Mucosa of descending colon (tissue), 3 donors: ENCODE measurements around the gene TNS1. TPM values are rescaled to one million over a fixed set of nuclear protein-coding genes. Genes with fewer than 3 reads are reported as not detected.

Source experiments
- ATAC-seq: fragments of 200-7000 bp; cut with Tn5 transposase; one replicate; pipeline ENCODE4 v1.9.1; 2020; ENCODE audit warnings: mild to moderate bottlenecking, moderate library complexity
- DNase-seq, 3 donors: peaks; one replicate each; pipeline ENCODE4 v3.0.0-alpha.2; 2020
- H3K36me3 ChIP-seq: fragments of 200-600 bp; one replicate; pipeline ENCODE4 v1.8.0; 2021; ENCODE audit warnings: low read depth, mild to moderate bottlenecking
- H3K4me1 ChIP-seq: fragments of 200-600 bp; one replicate; pipeline ENCODE4 v1.8.0; 2021; ENCODE audit warnings: low read depth, mild to moderate bottlenecking
- H3K4me3 ChIP-seq: fragments of 200-600 bp; one replicate; pipeline ENCODE4 v1.8.0; 2021; ENCODE audit warnings: mild to moderate bottlenecking
- H3K9me3 ChIP-seq: fragments of 200-600 bp; one replicate; pipeline ENCODE4 v1.8.0; 2021; ENCODE audit warnings: mild to moderate bottlenecking
- CTCF ChIP-seq: fragments of 200-600 bp; IDR thresholded peaks from one replicate; pipeline ENCODE4 v1.8.0; 2022; ENCODE audit warnings: antibody characterized with exemption, mild to moderate bottlenecking
- intact Hi-C, 2 donors: fragments of 100-400 bp; cut with DNase I in 1 of 2; cut with micrococcal nuclease in 1 of 2; formaldehyde crosslinking; loops; one replicate each; pipeline versions ENCODE4 v1.11.0 to v1.11.1; 2022; cut with DNase I, micrococcal nuclease
- total RNA-seq, 3 donors: library from RNA; stranded (reverse); fragmentation: NEBNext Ultra II Directional in 2 of 3; extraction: Animal tissue kit (Norgen Biotek cat#: 25700) in 2 of 3; gene quantifications; one replicate each; pipeline versions ENCODE4 v1.2.1 to v1.2.4, GENCODE V29; 2021 to 2023
- donor health status: DM: no; HTN: no; CAD: no; lungs with moderate emphysema.
- donor health status: DM: no; HTN: no; CAD: no.
- donor health status: DM: no; HTN: yes; CAD: no.

Gene TNS1
- total RNA-seq, 3 donors from 2014 or later, result 43.8 to 1,458 (median 121) TPM

- DNase-seq, result peak in 1 of 3 donors; percentile 53
- peaks cover 9% of the 10 kb centered on the region for H3K4me1 ChIP-seq
These were observed 84.3 kb downstream of the TNS1 start for GRCh38 chr2:217918308-217919024.

GRCh38 chr2:217916504-217917254 is 86.1 kb downstream of the TNS1 start:
- no peaks in the 10 kb centered on the region for H3K9me3 ChIP-seq
- TF ChIP-seq CTCF, result no peak
- H3K36me3 ChIP-seq, result no peaks in the 10 kb centered on the region
- H3K4me1 ChIP-seq, result peaks cover 14% of the 10 kb centered on the region
- H3K4me3 ChIP-seq, result no peak overlapping the region
- no peak for ATAC-seq
- DNase-seq, result peak in 1 of 3 donors; percentile 39
- intact Hi-C loops, result no loop called here

More at GRCh38 chr2:217918308-217919024, 84.3 kb downstream of the TNS1 start:
- Histone ChIP-seq H3K36me3 (no peaks in the 10 kb centered on the region), H3K9me3 (no peaks in the 10 kb centered on the region), H3K4me3 (no peak overlapping the region)
- no peak for TF ChIP-seq CTCF
- ATAC-seq, result peak; percentile 5
- intact Hi-C loops, result no loop called here

- H3K4me1 ChIP-seq, result peaks cover 16% of the 10 kb centered on the region
- DNase-seq (peak in 1 of 3 donors; percentile 29), ATAC-seq (no peak)
- H3K36me3 ChIP-seq, result no peaks in the 10 kb centered on the region
- intact Hi-C loops, result no loop called here
- H3K4me3 ChIP-seq, result no peak overlapping the region
- no peaks in the 10 kb centered on the region for H3K9me3 ChIP-seq
- no peak for TF ChIP-seq CTCF
These were observed 87.1 kb downstream of the TNS1 start for GRCh38 chr2:217915706-217916105.

- intact Hi-C loops, result no loop called here
- Histone ChIP-seq H3K4me3 (no peak overlapping the region), H3K9me3 (no peaks in the 10 kb centered on the region), H3K4me1 (peaks cover 16% of the 10 kb centered on the region), H3K36me3 (no peaks in the 10 kb centered on the region)
- no peak for TF ChIP-seq CTCF
- DNase-seq, result peak in 1 of 3 donors; percentile 20
- no peak for ATAC-seq
These were observed 87.9 kb downstream of the TNS1 start for GRCh38 chr2:217914878-217915277.

- Histone ChIP-seq H3K4me3 (no peak overlapping the region), H3K4me1 (peaks cover 13% of the 10 kb centered on the region), H3K36me3 (no peaks in the 10 kb centered on the region), H3K9me3 (no peaks in the 10 kb centered on the region)
- no peak for TF ChIP-seq CTCF
- ATAC-seq (no peak), DNase-seq (no peak)
- intact Hi-C loops, result no loop called here
These were observed 88.7 kb downstream of the TNS1 start for GRCh38 chr2:217914078-217914477.
